Left ventricle myocardium inferior (tissue), 1 donor: ENCODE measurements around the gene HERC2. TPM values are rescaled to one million over a fixed set of nuclear protein-coding genes. Genes with fewer than 3 reads are reported as not detected.
"Not testable (repeated sequence)": the region's sequence is repeated elsewhere in the genome, so short reads cannot be mapped to it uniquely, and the experiment has no call there.

Source experiments
- DNase-seq: peaks from one replicate; pipeline ENCODE4 v3.0.0-alpha.2; 2020
- H3K27ac ChIP-seq: fragments of 200-600 bp; replicated peaks from 2 replicates; pipeline ENCODE4 v1.8.0; 2021
- H3K27me3 ChIP-seq: fragments of 200-600 bp; 2 replicates; pipeline ENCODE4 v1.8.0; 2021; ENCODE audit warnings: low read depth
- H3K36me3 ChIP-seq: fragments of 200-600 bp; 2 replicates; pipeline ENCODE4 v1.8.0; 2021
- H3K4me1 ChIP-seq: fragments of 200-600 bp; 2 replicates; pipeline ENCODE4 v1.8.0; 2021
- H3K4me3 ChIP-seq: fragments of 200-600 bp; 2 replicates; pipeline ENCODE4 v1.8.0; 2021; ENCODE audit warnings: mild to moderate bottlenecking, moderate library complexity
- H3K9me3 ChIP-seq: fragments of 200-600 bp; replicated peaks from 2 replicates; pipeline ENCODE4 v1.8.0; 2021
- intact Hi-C: fragments of 100-400 bp; cut with micrococcal nuclease; formaldehyde crosslinking; loops from one replicate; pipeline ENCODE4 v1.11.0; 2022
- total RNA-seq: library from RNA; stranded (reverse); fragmentation: NEBNext Ultra II Directional; extraction: Animal tissue kit (Norgen Biotek cat#: 25700); gene quantifications from one replicate; pipeline ENCODE4 v1.2.1, GENCODE V29; 2021
- TF ChIP-seq, protein P1 (sequence below): fragments of 200-600 bp; IDR thresholded peaks from 2 replicates; pipeline ENCODE4 v1.8.0; 2021; ENCODE audit warnings: antibody characterized with exemption, mild to moderate bottlenecking, borderline replicate concordance
- donor health status: DM: no; HTN: yes; CAD: no; lungs with severe emphysema.

Gene HERC2
- total RNA-seq, 1 donor from 2014 or later = 45.8 TPM

- Histone ChIP-seq H3K9me3 (peaks cover 28% of the 10 kb centered on the region), H3K4me3 (no peak overlapping the region), H3K27ac (peak overlapping the region; percentile 31), H3K4me1 (peaks cover 10% of the 10 kb centered on the region), H3K36me3 (peaks cover 15% of the 10 kb centered on the region), H3K27me3 (no peaks in the 10 kb centered on the region)
- TF ChIP-seq, protein P1, sequence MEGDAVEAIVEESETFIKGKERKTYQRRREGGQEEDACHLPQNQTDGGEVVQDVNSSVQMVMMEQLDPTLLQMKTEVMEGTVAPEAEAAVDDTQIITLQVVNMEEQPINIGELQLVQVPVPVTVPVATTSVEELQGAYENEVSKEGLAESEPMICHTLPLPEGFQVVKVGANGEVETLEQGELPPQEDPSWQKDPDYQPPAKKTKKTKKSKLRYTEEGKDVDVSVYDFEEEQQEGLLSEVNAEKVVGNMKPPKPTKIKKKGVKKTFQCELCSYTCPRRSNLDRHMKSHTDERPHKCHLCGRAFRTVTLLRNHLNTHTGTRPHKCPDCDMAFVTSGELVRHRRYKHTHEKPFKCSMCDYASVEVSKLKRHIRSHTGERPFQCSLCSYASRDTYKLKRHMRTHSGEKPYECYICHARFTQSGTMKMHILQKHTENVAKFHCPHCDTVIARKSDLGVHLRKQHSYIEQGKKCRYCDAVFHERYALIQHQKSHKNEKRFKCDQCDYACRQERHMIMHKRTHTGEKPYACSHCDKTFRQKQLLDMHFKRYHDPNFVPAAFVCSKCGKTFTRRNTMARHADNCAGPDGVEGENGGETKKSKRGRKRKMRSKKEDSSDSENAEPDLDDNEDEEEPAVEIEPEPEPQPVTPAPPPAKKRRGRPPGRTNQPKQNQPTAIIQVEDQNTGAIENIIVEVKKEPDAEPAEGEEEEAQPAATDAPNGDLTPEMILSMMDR = no peak
- intact Hi-C loops = no loop called here
- DNase-seq = no peak
Observed at GRCh38 chr15:28154283-28154682, 167.7 kb downstream of the HERC2 start.

GRCh38 chr15:28153492-28154119 lies 168.4 kb downstream of the HERC2 start:
- H3K36me3 ChIP-seq = peaks cover 15% of the 10 kb centered on the region
- no peak overlapping the region for H3K4me3 ChIP-seq
- DNase-seq = no peak
- peaks cover 10% of the 10 kb centered on the region for H3K4me1 ChIP-seq
- H3K27me3 ChIP-seq = no peaks in the 10 kb centered on the region
- peaks cover 33% of the 10 kb centered on the region for H3K9me3 ChIP-seq
- H3K27ac ChIP-seq = peak overlapping the region; percentile 31
- intact Hi-C loops = no loop called here
- TF ChIP-seq, protein P1 = no peak

GRCh38 chr15:28152538-28152923 lies 169.4 kb downstream of the HERC2 start:
- DNase-seq, H3K27me3 ChIP-seq, H3K4me3 ChIP-seq, H3K4me1 ChIP-seq, intact Hi-C loops, H3K27ac ChIP-seq: not testable (repeated sequence)
- H3K36me3 ChIP-seq = peaks cover 15% of the 10 kb centered on the region
- peaks cover 33% of the 10 kb centered on the region for H3K9me3 ChIP-seq

DNA sequence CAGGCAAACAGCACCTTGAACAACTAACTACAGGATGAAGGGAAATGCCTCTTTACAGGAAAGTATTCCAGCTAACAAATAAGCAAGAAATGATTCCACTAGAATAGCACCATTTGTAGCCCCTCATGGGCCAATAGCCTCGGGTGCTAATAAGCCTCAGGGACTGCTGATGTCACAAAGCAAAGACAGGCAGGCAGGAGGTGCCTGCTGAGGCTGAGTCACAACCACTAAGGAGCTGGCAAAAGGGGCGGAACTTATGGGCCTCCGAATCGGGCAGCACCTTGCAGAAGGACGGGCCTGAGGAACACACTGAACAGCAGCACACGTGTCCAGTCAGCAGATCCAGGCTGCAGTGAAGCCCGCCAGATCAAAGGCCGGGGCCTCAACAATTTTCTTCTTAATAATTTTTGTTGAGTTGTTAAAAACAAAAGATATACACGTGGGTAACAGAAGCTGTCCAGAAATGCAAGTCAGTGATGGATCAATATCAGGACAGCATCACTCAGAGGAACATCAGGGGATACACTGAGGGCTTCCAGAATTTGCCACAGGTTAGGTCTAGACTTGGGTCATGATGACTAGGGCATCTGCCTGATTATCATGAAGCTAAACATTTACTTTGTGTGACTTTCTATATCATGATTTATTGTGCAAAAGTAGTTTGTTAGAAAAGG lies 170.0 kb downstream of the HERC2 start:
- intact Hi-C loops, H3K27me3 ChIP-seq, H3K4me3 ChIP-seq, H3K4me1 ChIP-seq, DNase-seq: not testable (repeated sequence)
- H3K9me3 ChIP-seq = peaks cover 33% of the 10 kb centered on the region
- peak overlapping the region; percentile 36 for H3K27ac ChIP-seq
- H3K36me3 ChIP-seq = peaks cover 15% of the 10 kb centered on the region

GRCh38 chr15:28147801-28148200 lies 174.2 kb downstream of the HERC2 start:
- H3K4me1 ChIP-seq = no peaks in the 10 kb centered on the region
- H3K27ac ChIP-seq = no peak overlapping the region
- peaks cover 19% of the 10 kb centered on the region for H3K9me3 ChIP-seq
- no peaks in the 10 kb centered on the region for H3K27me3 ChIP-seq
- TF ChIP-seq, protein P1 = no peak
- DNase-seq = no peak
- peaks cover 52% of the 10 kb centered on the region for H3K36me3 ChIP-seq
- no peak overlapping the region for H3K4me3 ChIP-seq
- intact Hi-C loops = no loop called here

- Histone ChIP-seq H3K36me3 (peaks cover 58% of the 10 kb centered on the region), H3K9me3 (peaks cover 16% of the 10 kb centered on the region)
- H3K27me3 ChIP-seq, H3K4me3 ChIP-seq, DNase-seq, H3K27ac ChIP-seq, intact Hi-C loops, H3K4me1 ChIP-seq: not testable (repeated sequence)
Observed at GRCh38 chr15:28145419-28145818, 176.6 kb downstream of the HERC2 start.

DNA sequence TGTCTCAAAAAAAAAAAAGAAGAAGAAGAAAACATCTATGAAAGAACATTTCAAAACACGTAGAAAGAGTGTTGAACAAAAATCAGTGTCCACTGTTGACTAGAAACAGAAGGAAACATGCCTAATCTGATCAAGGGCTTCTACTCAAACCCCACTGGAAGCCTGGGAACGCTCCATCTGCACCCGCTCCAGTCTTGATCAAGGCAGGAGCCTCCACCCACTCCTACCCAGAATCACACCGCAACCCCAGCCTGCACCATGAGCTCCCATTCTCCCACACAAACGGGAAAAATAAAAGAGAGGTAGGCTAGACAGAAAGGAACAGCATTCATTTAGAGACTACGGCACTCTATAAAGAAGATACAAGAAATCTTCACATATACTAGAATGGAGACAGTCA lies 181.9 kb downstream of the HERC2 start:
- TF ChIP-seq, protein P1 = no peak
- H3K27me3 ChIP-seq = no peaks in the 10 kb centered on the region
- H3K9me3 ChIP-seq = no peaks in the 10 kb centered on the region
- no peak overlapping the region for H3K27ac ChIP-seq
- peaks cover 82% of the 10 kb centered on the region for H3K36me3 ChIP-seq
- H3K4me3 ChIP-seq = no peak overlapping the region
- DNase-seq = no peak
- intact Hi-C loops = no loop called here
- H3K4me1 ChIP-seq = no peaks in the 10 kb centered on the region

GRCh38 chr15:28137408-28138039 lies 184.5 kb downstream of the HERC2 start:
- H3K9me3 ChIP-seq, H3K4me3 ChIP-seq, H3K27ac ChIP-seq, H3K4me1 ChIP-seq, DNase-seq, H3K27me3 ChIP-seq, intact Hi-C loops: not testable (repeated sequence)
- peaks cover 77% of the 10 kb centered on the region for H3K36me3 ChIP-seq

DNA sequence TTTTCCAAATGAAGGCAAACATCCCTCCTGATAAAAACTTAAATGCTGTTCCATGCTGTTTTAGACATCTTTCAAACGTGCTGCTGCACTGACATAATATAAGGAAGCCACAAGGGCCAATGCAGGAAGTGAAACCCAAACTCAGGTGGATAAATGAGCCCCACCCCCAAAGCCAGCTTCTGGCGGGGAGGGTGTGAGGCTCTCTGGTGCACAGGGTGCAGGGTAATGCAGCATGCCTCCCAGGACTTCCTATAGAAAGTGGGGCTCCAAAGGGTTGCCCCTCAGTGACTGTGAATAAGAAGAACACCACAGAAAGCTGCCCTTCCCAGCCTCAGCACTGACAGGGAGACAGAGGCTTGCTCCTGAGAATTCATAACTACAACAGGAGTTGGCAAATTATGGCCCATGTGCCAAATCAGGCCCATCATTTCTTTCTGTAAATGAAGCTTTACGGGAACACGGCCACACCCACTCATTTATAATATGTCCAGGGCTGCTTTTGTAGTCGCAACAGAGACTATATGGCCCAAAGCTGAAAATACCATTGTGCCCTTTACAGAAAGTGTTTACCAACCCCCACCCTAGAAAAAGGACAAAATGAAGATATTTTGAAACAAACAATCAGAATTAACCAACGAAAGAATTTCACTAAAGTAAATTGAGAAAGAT lies 185.6 kb downstream of the HERC2 start:
- DNase-seq, H3K4me1 ChIP-seq, H3K4me3 ChIP-seq, H3K9me3 ChIP-seq, H3K27ac ChIP-seq, H3K27me3 ChIP-seq, intact Hi-C loops: not testable (repeated sequence)
- H3K36me3 ChIP-seq = peaks cover 77% of the 10 kb centered on the region
